Neural progenitor cell (in vitro differentiated cells): ENCODE measurements around the gene ARHGAP42. TPM values are rescaled to one million over a fixed set of nuclear protein-coding genes. Genes with fewer than 3 reads are reported as not detected.

Experiments used
- DNase-seq: peaks from one replicate; pipeline ENCODE4 v3.0.0-alpha.2; 2016; ENCODE audit warnings: low spot score
- H2AFZ ChIP-seq: fragments of 200-600 bp; sonication (generic); replicated peaks from 2 replicates; pipeline ENCODE4 v1.6.1; 2016; ENCODE audit warnings: antibody characterized with exemption
- H3F3A ChIP-seq: fragments of 200-600 bp; sonication (generic); 2 replicates; pipeline ENCODE4 v1.6.1; 2016; ENCODE audit warnings: antibody characterized with exemption, low read depth
- H3K27ac ChIP-seq: fragments of 200-600 bp; sonication (generic); 2 replicates; pipeline ENCODE4 v1.5.1; 2016; ENCODE audit warnings: mild to moderate bottlenecking
- H3K27me3 ChIP-seq: fragments of 200-600 bp; sonication (generic); 2 replicates; pipeline ENCODE4 v1.6.1; 2016; ENCODE audit warnings: mild to moderate bottlenecking, moderate library complexity
- H3K36me3 ChIP-seq: fragments of 200-600 bp; sonication (generic); 2 replicates; pipeline ENCODE4 v1.5.1; 2016
- H3K4me1 ChIP-seq: fragments of 200-600 bp; sonication (generic); 2 replicates; pipeline ENCODE4 v1.6.1; 2016; ENCODE audit warnings: mixed run types
- H3K4me2 ChIP-seq: fragments of 200-600 bp; sonication (generic); 2 replicates; pipeline ENCODE4 v1.6.1; 2016
- H3K4me3 ChIP-seq: fragments of 200-600 bp; sonication (generic); 2 replicates; pipeline ENCODE4 v1.5.1; 2016
- H3K79me2 ChIP-seq: fragments of 200-600 bp; sonication (generic); 2 replicates; pipeline ENCODE4 v1.6.1; 2016; ENCODE audit warnings: low read depth
- H3K9ac ChIP-seq: fragments of 200-600 bp; sonication (generic); 2 replicates; pipeline ENCODE4 v1.6.1; 2016
- H3K9me3 ChIP-seq: fragments of 200-600 bp; sonication (generic); 2 replicates; pipeline ENCODE4 v1.5.1; 2016; ENCODE audit warnings: low read depth
- H4K20me1 ChIP-seq: fragments of 200-600 bp; sonication (generic); 2 replicates; pipeline ENCODE4 v1.6.1; 2016; ENCODE audit warnings: low read depth
- H3K27ac Mint-ChIP-seq: 3 replicates; pipeline ENCODE4 v1.8.0; 2021; ENCODE audit warnings: mixed read lengths
- H3K27me3 Mint-ChIP-seq: 2 replicates; pipeline ENCODE4 v1.8.0; 2022; ENCODE audit warnings: low read depth, mild to moderate bottlenecking, inconsistent platforms, moderate library complexity, mixed read lengths; ENCODE audit not compliant: insufficient read depth
- H3K36me3 Mint-ChIP-seq: 3 replicates; pipeline ENCODE4 v1.8.0; 2021; ENCODE audit warnings: mixed read lengths
- H3K4me1 Mint-ChIP-seq: 3 replicates; pipeline ENCODE4 v1.8.0; 2021; ENCODE audit warnings: mixed read lengths
- H3K4me3 Mint-ChIP-seq: 3 replicates; pipeline ENCODE4 v1.8.0; 2021; ENCODE audit warnings: mild to moderate bottlenecking, moderate library complexity, mixed read lengths
- H3K9me3 Mint-ChIP-seq: 3 replicates; pipeline ENCODE4 v1.8.0; 2020; ENCODE audit warnings: mixed read lengths
- EZH2 ChIP-seq: fragments of 200-600 bp; sonication (generic); IDR thresholded peaks from 2 replicates; pipeline ENCODE4 v1.6.1; 2017; ENCODE audit warnings: antibody characterized with exemption, mild to moderate bottlenecking, moderate library complexity
- EZH2phosphoT487 ChIP-seq: fragments of 200-600 bp; sonication (generic); IDR thresholded peaks from 2 replicates; pipeline ENCODE4 v1.6.1; 2017; ENCODE audit warnings: antibody characterized with exemption
- total RNA-seq: library from RNA; depleted of rRNA; stranded (reverse); fragments of >200 nt; gene quantifications from 2 replicates; pipeline ENCODE4 v1.2.3, GENCODE V29; 2015; ENCODE audit warnings: low replicate concordance
- TF ChIP-seq, protein P1 (sequence below): fragments of 200-600 bp; sonication (generic); IDR thresholded peaks from 2 replicates; pipeline ENCODE4 v1.5.1; 2017; ENCODE audit warnings: antibody characterized with exemption, mild to moderate bottlenecking

ARHGAP42 gene
- total RNA-seq, 1 donor from 2014 or later: 31.0 TPM

DNA sequence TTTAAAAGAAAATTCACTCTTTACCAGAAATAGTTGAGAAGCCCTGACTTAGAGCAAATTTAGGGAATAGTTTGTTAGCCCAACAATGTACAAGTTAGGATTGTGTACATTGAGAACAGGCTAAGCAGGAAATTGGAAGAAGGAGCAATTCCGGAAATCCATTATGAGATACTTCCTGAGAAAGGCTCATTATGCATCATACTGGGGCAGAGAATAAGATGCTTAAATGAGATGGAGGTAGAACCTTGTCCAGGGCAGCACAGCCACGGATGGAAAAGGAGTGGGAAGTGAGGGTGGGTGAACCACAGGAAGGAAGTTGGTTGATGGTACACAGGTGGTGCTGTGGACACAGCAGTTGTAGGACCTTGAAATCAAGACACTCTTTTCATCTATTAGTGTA, 262.4 kb downstream of the ARHGAP42 start:
- Histone ChIP-seq H3K36me3 (no peaks in the 10 kb centered on the region), H3K4me3 (no peak overlapping the region), H2AFZ (no peak overlapping the region), H3K27me3 (no peaks in the 10 kb centered on the region), H4K20me1 (no peaks in the 10 kb centered on the region), H3K79me2 (no peaks in the 10 kb centered on the region), H3K4me2 (no peak overlapping the region), H3K9ac (no peak overlapping the region), H3K4me1 (no peaks in the 10 kb centered on the region), H3K27ac (no peak overlapping the region), H3F3A (no peaks in the 10 kb centered on the region), H3K9me3 (no peaks in the 10 kb centered on the region)
- Mint-ChIP-seq H3K4me3 (no peak overlapping the region), H3K36me3 (no peaks in the 10 kb centered on the region), H3K4me1 (no peaks in the 10 kb centered on the region), H3K27me3 (no peaks in the 10 kb centered on the region), H3K27ac (no peak overlapping the region), H3K9me3 (no peaks in the 10 kb centered on the region)
- DNase-seq: no peak
- TF ChIP-seq EZH2phosphoT487: no peak
- TF ChIP-seq, protein P1, sequence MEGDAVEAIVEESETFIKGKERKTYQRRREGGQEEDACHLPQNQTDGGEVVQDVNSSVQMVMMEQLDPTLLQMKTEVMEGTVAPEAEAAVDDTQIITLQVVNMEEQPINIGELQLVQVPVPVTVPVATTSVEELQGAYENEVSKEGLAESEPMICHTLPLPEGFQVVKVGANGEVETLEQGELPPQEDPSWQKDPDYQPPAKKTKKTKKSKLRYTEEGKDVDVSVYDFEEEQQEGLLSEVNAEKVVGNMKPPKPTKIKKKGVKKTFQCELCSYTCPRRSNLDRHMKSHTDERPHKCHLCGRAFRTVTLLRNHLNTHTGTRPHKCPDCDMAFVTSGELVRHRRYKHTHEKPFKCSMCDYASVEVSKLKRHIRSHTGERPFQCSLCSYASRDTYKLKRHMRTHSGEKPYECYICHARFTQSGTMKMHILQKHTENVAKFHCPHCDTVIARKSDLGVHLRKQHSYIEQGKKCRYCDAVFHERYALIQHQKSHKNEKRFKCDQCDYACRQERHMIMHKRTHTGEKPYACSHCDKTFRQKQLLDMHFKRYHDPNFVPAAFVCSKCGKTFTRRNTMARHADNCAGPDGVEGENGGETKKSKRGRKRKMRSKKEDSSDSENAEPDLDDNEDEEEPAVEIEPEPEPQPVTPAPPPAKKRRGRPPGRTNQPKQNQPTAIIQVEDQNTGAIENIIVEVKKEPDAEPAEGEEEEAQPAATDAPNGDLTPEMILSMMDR: no peak
- no peak for TF ChIP-seq EZH2

DNA sequence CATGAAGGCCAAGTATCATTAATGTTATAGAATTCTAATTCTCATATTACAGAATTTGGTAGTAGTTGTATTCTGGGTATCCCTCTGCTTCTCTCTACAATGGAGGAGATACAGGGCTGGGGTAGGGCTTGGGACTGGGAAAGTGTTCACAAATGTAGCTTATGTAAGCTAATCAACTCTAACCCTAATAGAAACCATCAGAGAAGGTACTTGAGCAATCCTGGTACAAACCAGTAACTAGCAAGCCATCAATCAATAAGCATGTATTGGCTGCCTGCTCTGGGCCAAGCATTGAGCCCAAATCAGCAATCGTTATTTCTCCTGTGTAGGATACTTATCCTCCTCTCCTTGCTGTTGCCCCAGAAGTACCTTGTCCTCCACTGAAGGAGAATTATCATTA, 268.2 kb downstream of the ARHGAP42 start:
- Mint-ChIP-seq H3K9me3 (no peaks in the 10 kb centered on the region), H3K36me3 (no peaks in the 10 kb centered on the region), H3K27me3 (no peaks in the 10 kb centered on the region), H3K4me1 (no peaks in the 10 kb centered on the region), H3K4me3 (no peak overlapping the region), H3K27ac (no peak overlapping the region)
- H3F3A ChIP-seq: no peaks in the 10 kb centered on the region
- no peak overlapping the region for H3K27ac ChIP-seq
- H3K27me3 ChIP-seq: no peaks in the 10 kb centered on the region
- H3K4me3 ChIP-seq: no peak overlapping the region
- no peaks in the 10 kb centered on the region for H4K20me1 ChIP-seq
- H3K4me2 ChIP-seq: no peak overlapping the region
- no peak overlapping the region for H2AFZ ChIP-seq
- TF ChIP-seq EZH2 (no peak), EZH2phosphoT487 (no peak)
- TF ChIP-seq, protein P1: no peak
- H3K9me3 ChIP-seq: no peaks in the 10 kb centered on the region
- no peaks in the 10 kb centered on the region for H3K79me2 ChIP-seq
- DNase-seq: no peak
- H3K9ac ChIP-seq: no peak overlapping the region
- H3K36me3 ChIP-seq: no peaks in the 10 kb centered on the region
- H3K4me1 ChIP-seq: no peaks in the 10 kb centered on the region

DNA sequence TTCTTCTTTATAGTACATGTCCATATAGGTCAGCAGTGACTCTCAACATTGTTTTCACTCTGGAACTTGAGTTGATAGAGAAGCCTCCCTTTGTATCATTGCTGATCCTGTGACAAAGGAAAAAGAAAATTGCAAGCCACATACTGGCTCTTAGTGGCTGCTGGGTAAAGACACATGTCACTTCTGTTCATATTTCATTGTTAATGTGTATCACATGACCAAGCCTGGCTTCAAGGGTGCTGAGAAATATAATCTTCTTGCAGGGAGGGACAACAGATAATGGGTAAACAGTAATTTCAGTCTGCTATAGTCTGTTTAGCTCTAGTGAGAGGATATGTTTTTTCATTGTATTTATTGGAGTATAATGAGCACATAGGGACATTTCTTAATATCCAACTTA, 269.3 kb downstream of the ARHGAP42 start:
- H3K79me2 ChIP-seq: no peaks in the 10 kb centered on the region
- no peak overlapping the region for H3K9ac ChIP-seq
- no peak overlapping the region for H2AFZ ChIP-seq
- TF ChIP-seq, protein P1: no peak
- TF ChIP-seq EZH2phosphoT487: no peak
- no peak for TF ChIP-seq EZH2
- no peaks in the 10 kb centered on the region for H3F3A ChIP-seq
- Mint-ChIP-seq H3K4me3 (no peak overlapping the region), H3K9me3 (no peaks in the 10 kb centered on the region), H3K27me3 (no peaks in the 10 kb centered on the region), H3K27ac (no peak overlapping the region), H3K36me3 (no peaks in the 10 kb centered on the region), H3K4me1 (no peaks in the 10 kb centered on the region)
- H3K9me3 ChIP-seq: no peaks in the 10 kb centered on the region
- H3K4me2 ChIP-seq: no peak overlapping the region
- H3K4me3 ChIP-seq: no peak overlapping the region
- H3K36me3 ChIP-seq: no peaks in the 10 kb centered on the region
- no peak for DNase-seq
- H3K27ac ChIP-seq: no peak overlapping the region
- H4K20me1 ChIP-seq: no peaks in the 10 kb centered on the region
- H3K27me3 ChIP-seq: no peaks in the 10 kb centered on the region
- H3K4me1 ChIP-seq: no peaks in the 10 kb centered on the region

DNA sequence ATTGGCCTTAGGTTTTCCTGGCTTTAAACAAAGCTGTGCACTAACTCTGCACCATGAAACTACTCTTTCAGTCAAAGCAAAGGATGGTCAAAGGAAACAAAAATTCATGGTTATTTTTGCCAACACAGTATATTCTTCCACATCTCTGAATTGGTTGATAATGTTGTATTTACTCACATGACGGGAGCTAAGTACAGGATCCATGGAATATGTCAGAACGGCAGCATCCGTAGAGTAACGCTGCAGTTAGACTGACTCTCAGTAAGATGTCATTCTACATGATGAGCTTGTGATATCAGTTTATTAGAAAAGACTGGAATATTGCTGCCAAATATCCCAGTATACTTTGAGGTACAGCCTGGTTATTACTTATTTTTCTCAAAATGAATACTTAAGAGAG, 270.4 kb downstream of the ARHGAP42 start:
- no peak overlapping the region for H3K27ac Mint-ChIP-seq
- H3K4me3 Mint-ChIP-seq: no peak overlapping the region
- no peaks in the 10 kb centered on the region for H3K27me3 Mint-ChIP-seq
- Histone ChIP-seq H3K36me3 (no peaks in the 10 kb centered on the region), H4K20me1 (no peaks in the 10 kb centered on the region), H3K4me2 (no peak overlapping the region), H3K9ac (no peak overlapping the region), H3K4me3 (no peak overlapping the region), H3F3A (no peaks in the 10 kb centered on the region), H3K4me1 (no peaks in the 10 kb centered on the region), H3K79me2 (no peaks in the 10 kb centered on the region), H2AFZ (no peak overlapping the region), H3K27me3 (no peaks in the 10 kb centered on the region), H3K27ac (no peak overlapping the region), H3K9me3 (no peaks in the 10 kb centered on the region)
- H3K36me3 Mint-ChIP-seq: no peaks in the 10 kb centered on the region
- TF ChIP-seq EZH2phosphoT487: no peak
- TF ChIP-seq, protein P1: no peak
- no peak for TF ChIP-seq EZH2
- no peaks in the 10 kb centered on the region for H3K4me1 Mint-ChIP-seq
- DNase-seq: no peak
- no peaks in the 10 kb centered on the region for H3K9me3 Mint-ChIP-seq
